Osteoblast (primary cell): ENCODE measurements around the gene RANGRF. TPM values are rescaled to one million over a fixed set of nuclear protein-coding genes. Genes with fewer than 3 reads are reported as not detected.
A peak's percentile ranks its signal among the peaks of the same experiment; 100 is the strongest.

Experiments used
- DNase-seq: peaks from one replicate; pipeline ENCODE4 v3.0.0; 2011; ENCODE audit warnings: low spot score, mixed read lengths; ENCODE audit not compliant: insufficient read length; ENCODE audit errors: missing footprints
- H2AFZ ChIP-seq: 2 replicates; pipeline ENCODE4 v1.6.0; 2011; ENCODE audit warnings: mild to moderate bottlenecking, low read length
- H3K27ac ChIP-seq: 2 replicates; pipeline ENCODE4 v1.5.1; 2011; ENCODE audit warnings: mild to moderate bottlenecking, low read depth, low read length, moderate library complexity
- H3K27me3 ChIP-seq: 2 replicates; pipeline ENCODE4 v1.6.0; 2012; ENCODE audit warnings: mild to moderate bottlenecking, control low read depth, inconsistent platforms, low read length, moderate library complexity; ENCODE audit not compliant: insufficient read depth
- H3K36me3 ChIP-seq: 2 replicates; pipeline ENCODE4 v1.5.1; 2011; ENCODE audit warnings: mild to moderate bottlenecking, low read length, control low read depth, moderate library complexity; ENCODE audit not compliant: insufficient read depth
- H3K4me1 ChIP-seq: 2 replicates; pipeline ENCODE4 v1.5.1; 2011; ENCODE audit warnings: mild to moderate bottlenecking, low read length, control low read depth, moderate library complexity; ENCODE audit not compliant: insufficient read depth
- H3K4me2 ChIP-seq: 2 replicates; pipeline ENCODE4 v1.6.0; 2011; ENCODE audit warnings: mild to moderate bottlenecking, low read length; ENCODE audit not compliant: insufficient read depth
- H3K4me3 ChIP-seq: fragments of 200-600 bp; sonication (generic); 3 replicates; pipeline ENCODE4 v1.5.1; 2012; ENCODE audit warnings: mild to moderate bottlenecking, low read length, inconsistent platforms; ENCODE audit not compliant: insufficient read depth
- H3K79me2 ChIP-seq: 2 replicates; pipeline ENCODE4 v1.6.0; 2012; ENCODE audit warnings: mild to moderate bottlenecking, low read length, control low read depth, inconsistent platforms; ENCODE audit not compliant: insufficient read depth
- H3K9me3 ChIP-seq: 2 replicates; pipeline ENCODE4 v1.5.1; 2011; ENCODE audit warnings: low read depth, low read length, control low read depth
- H4K20me1 ChIP-seq: 2 replicates; pipeline ENCODE4 v1.6.0; 2012; ENCODE audit warnings: mild to moderate bottlenecking, low read length, control low read depth; ENCODE audit not compliant: insufficient read depth
- total RNA-seq: library from RNA; depleted of rRNA; stranded (reverse); fragments of >200 nt; gene quantifications from 2 replicates; pipeline ENCODE4 v1.2.3, GENCODE V29; 2012
- TF ChIP-seq, protein P1 (sequence below): IDR thresholded peaks from 2 replicates; pipeline ENCODE4 v1.5.1; 2011; ENCODE audit warnings: mild to moderate bottlenecking, low read depth, low read length, moderate library complexity; ENCODE audit errors: extremely low read depth

RANGRF gene
- total RNA-seq, 1 donor: 8.3 TPM

DNA sequence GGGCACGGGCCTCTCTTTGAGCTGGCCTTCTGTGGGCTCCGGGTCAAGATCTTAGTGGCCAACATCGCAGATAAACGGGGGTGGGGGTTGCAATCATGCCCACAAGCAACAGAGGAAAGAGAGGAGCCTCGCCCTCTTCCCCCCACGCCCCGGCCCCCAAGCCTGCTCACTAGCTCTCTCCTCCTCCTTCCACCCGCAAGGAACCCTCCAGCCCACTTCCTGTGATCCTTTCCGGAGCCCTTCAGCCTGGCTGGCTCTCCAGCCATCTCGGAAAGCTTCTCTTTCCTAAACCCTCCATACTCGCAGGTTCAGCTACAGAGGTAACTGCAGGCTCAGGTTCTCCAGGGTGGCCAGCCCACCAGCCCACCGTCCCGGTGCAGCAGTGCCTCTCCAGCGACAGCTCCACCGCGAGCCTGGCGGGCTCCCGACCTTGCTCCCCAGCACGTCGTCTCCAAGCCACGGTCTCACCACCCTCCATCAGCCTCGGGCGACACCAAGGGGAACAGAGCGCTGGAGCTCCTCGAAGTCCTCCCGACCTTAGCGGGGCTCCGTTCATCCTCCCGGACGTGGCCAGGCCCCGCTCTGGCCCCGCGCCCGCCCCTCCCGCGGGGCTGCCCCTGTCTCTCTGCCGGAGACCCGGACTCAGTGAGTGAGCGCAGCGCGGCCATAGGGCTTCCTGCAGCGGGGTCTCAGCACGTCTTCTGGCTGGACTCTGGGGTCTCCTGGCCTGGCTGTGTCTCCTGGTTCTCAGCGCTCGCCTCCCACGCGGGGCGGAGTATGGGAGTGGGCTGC, 38.2 kb downstream of the RANGRF start:
- TF ChIP-seq, protein P1, sequence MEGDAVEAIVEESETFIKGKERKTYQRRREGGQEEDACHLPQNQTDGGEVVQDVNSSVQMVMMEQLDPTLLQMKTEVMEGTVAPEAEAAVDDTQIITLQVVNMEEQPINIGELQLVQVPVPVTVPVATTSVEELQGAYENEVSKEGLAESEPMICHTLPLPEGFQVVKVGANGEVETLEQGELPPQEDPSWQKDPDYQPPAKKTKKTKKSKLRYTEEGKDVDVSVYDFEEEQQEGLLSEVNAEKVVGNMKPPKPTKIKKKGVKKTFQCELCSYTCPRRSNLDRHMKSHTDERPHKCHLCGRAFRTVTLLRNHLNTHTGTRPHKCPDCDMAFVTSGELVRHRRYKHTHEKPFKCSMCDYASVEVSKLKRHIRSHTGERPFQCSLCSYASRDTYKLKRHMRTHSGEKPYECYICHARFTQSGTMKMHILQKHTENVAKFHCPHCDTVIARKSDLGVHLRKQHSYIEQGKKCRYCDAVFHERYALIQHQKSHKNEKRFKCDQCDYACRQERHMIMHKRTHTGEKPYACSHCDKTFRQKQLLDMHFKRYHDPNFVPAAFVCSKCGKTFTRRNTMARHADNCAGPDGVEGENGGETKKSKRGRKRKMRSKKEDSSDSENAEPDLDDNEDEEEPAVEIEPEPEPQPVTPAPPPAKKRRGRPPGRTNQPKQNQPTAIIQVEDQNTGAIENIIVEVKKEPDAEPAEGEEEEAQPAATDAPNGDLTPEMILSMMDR: no peak
- H3K36me3 ChIP-seq: no peaks in the 10 kb centered on the region
- peak overlapping the region; percentile 84 for H3K4me2 ChIP-seq
- peak; percentile 93 for DNase-seq
- peak overlapping the region; percentile 78 for H3K4me3 ChIP-seq
- H3K27ac ChIP-seq: no peak overlapping the region
- H4K20me1 ChIP-seq: no peaks in the 10 kb centered on the region
- H3K9me3 ChIP-seq: no peaks in the 10 kb centered on the region
- H3K27me3 ChIP-seq: no peaks in the 10 kb centered on the region
- H3K79me2 ChIP-seq: no peaks in the 10 kb centered on the region
- H2AFZ ChIP-seq: peak overlapping the region; percentile 92
- H3K4me1 ChIP-seq: peaks cover 5% of the 10 kb centered on the region

DNA sequence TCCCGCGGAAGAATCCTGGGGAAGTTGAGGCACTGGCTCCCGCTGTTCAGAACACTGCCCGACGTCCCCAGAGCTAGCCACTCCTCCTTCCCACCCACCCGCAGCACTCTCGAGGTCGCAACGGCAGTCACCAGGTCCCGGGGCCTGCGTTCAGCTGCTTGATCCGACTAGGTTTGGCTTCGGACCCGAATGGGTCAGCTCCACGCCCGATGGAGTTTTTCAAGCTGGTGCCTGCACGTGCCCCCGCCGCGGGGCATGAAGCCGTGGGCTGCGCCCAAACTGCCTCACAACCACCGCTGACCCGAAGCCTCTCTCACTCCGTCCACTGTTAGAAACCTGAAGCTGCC, 38.8 kb downstream of the RANGRF start:
- DNase-seq: peak; percentile 82
- no peaks in the 10 kb centered on the region for H4K20me1 ChIP-seq
- no peaks in the 10 kb centered on the region for H3K79me2 ChIP-seq
- peak overlapping the region; percentile 92 for H2AFZ ChIP-seq
- H3K4me3 ChIP-seq: peak overlapping the region; percentile 78
- TF ChIP-seq, protein P1: no peak
- no peak overlapping the region for H3K27ac ChIP-seq
- peaks cover 5% of the 10 kb centered on the region for H3K4me1 ChIP-seq
- H3K27me3 ChIP-seq: no peaks in the 10 kb centered on the region
- no peaks in the 10 kb centered on the region for H3K36me3 ChIP-seq
- peak overlapping the region; percentile 84 for H3K4me2 ChIP-seq
- H3K9me3 ChIP-seq: no peaks in the 10 kb centered on the region

DNA sequence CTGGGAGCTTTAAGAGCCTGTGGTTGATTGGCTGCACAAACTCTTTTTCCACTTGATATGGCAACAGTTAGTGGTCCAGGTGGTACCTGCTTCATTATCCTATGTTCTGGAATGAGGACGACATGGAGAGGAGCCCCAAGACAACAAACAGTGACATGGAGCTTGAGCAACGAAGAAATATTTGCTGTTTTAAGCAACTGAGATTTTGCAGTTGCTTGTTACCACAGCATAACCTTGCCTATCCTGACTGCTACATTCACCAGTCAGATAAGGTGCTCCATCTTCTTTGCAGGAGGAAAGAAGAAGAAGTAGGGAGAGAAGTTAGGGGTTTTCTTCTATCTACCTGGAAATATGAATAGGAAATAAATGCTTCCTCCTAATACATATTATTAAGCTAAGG, 43.7 kb downstream of the RANGRF start:
- no peak for DNase-seq
- Histone ChIP-seq H4K20me1 (no peaks in the 10 kb centered on the region), H3K4me2 (no peak overlapping the region), H3K27ac (no peak overlapping the region), H3K79me2 (no peaks in the 10 kb centered on the region), H2AFZ (no peak overlapping the region), H3K36me3 (no peaks in the 10 kb centered on the region), H3K27me3 (no peaks in the 10 kb centered on the region), H3K9me3 (no peaks in the 10 kb centered on the region), H3K4me1 (peaks cover under 1% of the 10 kb centered on the region), H3K4me3 (no peak overlapping the region)
- TF ChIP-seq, protein P1: no peak

DNA sequence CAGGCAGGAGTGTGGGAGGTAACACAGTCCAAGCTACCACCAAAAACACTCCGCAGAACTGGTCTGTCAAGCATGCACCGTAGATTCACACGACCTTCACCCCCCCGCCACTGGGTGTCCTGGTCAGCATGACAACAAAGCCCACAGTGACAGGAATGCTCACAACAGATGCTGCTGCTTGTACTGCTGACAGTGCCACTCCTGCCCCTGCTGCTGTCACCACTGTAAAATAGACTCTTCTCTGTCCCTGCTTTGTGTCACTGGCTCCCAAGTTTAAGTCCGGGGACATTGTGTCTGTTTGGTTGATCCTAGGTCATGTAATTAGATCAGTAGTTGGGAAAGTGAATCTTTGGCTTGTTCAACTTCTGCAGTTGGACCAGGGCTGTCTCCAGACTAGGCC, 44.2 kb downstream of the RANGRF start:
- no peaks in the 10 kb centered on the region for H3K27me3 ChIP-seq
- no peaks in the 10 kb centered on the region for H3K9me3 ChIP-seq
- H3K27ac ChIP-seq: no peak overlapping the region
- no peak overlapping the region for H3K4me2 ChIP-seq
- H3K4me1 ChIP-seq: no peaks in the 10 kb centered on the region
- no peaks in the 10 kb centered on the region for H4K20me1 ChIP-seq
- TF ChIP-seq, protein P1: no peak
- no peaks in the 10 kb centered on the region for H3K79me2 ChIP-seq
- H3K36me3 ChIP-seq: no peaks in the 10 kb centered on the region
- no peak for DNase-seq
- H2AFZ ChIP-seq: no peak overlapping the region
- H3K4me3 ChIP-seq: no peak overlapping the region
